DMS114 treated with DMSO at 0.1 percent for 48 hours (cell line): ENCODE results near the gene UBA3.

Experiments used
- DNase-seq: peaks from one replicate; lab custom pipeline; 2025; ENCODE audit not compliant: unreplicated experiment; lab: John Stamatoyannopoulos, UW

UBA3 gene

GRCh38 chr3:69072928-69073327 lies 7.2 kb downstream of the UBA3 start:
- DNase-seq: no peak

- DNase-seq: no peak
These were observed 14.0 kb downstream of the UBA3 start for GRCh38 chr3:69066121-69066520.

- no peak for DNase-seq
These were observed 14.7 kb downstream of the UBA3 start for GRCh38 chr3:69065318-69065964.

GRCh38 chr3:69063636-69064035 lies 16.5 kb downstream of the UBA3 start:
- no peak for DNase-seq

GRCh38 chr3:69059688-69060087 lies 20.5 kb downstream of the UBA3 start:
- no peak for DNase-seq

GRCh38 chr3:69058947-69059224 lies 21.3 kb downstream of the UBA3 start:
- DNase-seq: no peak

- no peak for DNase-seq
These were observed 21.8 kb downstream of the UBA3 start for GRCh38 chr3:69058180-69058946.

- DNase-seq: no peak
These were observed 27.7 kb downstream of the UBA3 start for GRCh38 chr3:69052472-69052898.

- DNase-seq: no peak
These were observed 28.3 kb downstream of the UBA3 start, which contains the start of gene TMF1 for GRCh38 chr3:69051756-69052471. TSS of gene TMF1 (minus strand) at chr3:69052333. CDS start at chr3:69052086, 247 bp downstream.

GRCh38 chr3:69048990-69049389 lies 31.2 kb downstream of the UBA3 start:
- DNase-seq: no peak

- DNase-seq: no peak
These were observed 35.6 kb downstream of the UBA3 start for GRCh38 chr3:69044608-69045007.

GRCh38 chr3:69033470-69033869 lies 46.7 kb downstream of the UBA3 start:
- no peak for DNase-seq

- no peak for DNase-seq
These were observed 47.4 kb downstream of the UBA3 start for GRCh38 chr3:69032737-69033136.

GRCh38 chr3:69032142-69032541 lies 48.0 kb downstream of the UBA3 start:
- DNase-seq: no peak

- no peak for DNase-seq
These were observed 48.5 kb downstream of the UBA3 start for GRCh38 chr3:69031635-69032034.

- DNase-seq: no peak
These were observed 59.3 kb downstream of the UBA3 start for GRCh38 chr3:69020857-69021256.

GRCh38 chr3:69020424-69020823 lies 59.7 kb downstream of the UBA3 start:
- no peak for DNase-seq

GRCh38 chr3:69016901-69017300 lies 63.3 kb downstream of the UBA3 start:
- DNase-seq: no peak

GRCh38 chr3:69016102-69016501 lies 64.1 kb downstream of the UBA3 start:
- DNase-seq: no peak

GRCh38 chr3:69014022-69014580 lies 66.1 kb downstream of the UBA3 start:
- no peak for DNase-seq

- peak; percentile 18 for DNase-seq
These were observed 66.7 kb downstream of the UBA3 start, which contains the start of gene EOGT for GRCh38 chr3:69013253-69014021. TSS of gene EOGT (minus strand) at chr3:69013684. CDS start at chr3:69009846, 3,838 bp downstream.
